ENCODE results near the gene NKX2-4. TPM values are rescaled to one million over a fixed set of nuclear protein-coding genes. Genes with fewer than 3 reads are reported as not detected.

NKX2-4 gene

GRCh38 chr20:21357844-21358243 lies 39.5 kb downstream of the NKX2-4 start:
- Histone ChIP-seq H3K9ac (ENCODE audit: low read depth, low read length) (no peak overlapping the region), H3K36me3 (ENCODE audit: insufficient read depth, low read length) (peaks cover 42% of the 10 kb centered on the region), H3K4me3 (ENCODE audit: low read length) (no peak overlapping the region), H3K9me3 (replicated peaks; ENCODE audit: low read length) (no peaks in the 10 kb centered on the region), H3K4me2 (ENCODE audit: low read length) (no peak overlapping the region), H3K4me1 (ENCODE audit: control insufficient read depth, insufficient read depth, low read length) (peaks cover 17% of the 10 kb centered on the region), H3K27me3 (ENCODE audit: control insufficient read depth, insufficient read depth, low read length) (no peaks in the 10 kb centered on the region)

GRCh38 chr20:21356386-21356785 lies 40.9 kb downstream of the NKX2-4 start:
- H3K4me2 ChIP-seq (ENCODE audit: low read length) = no peak overlapping the region
- H3K9me3 ChIP-seq (replicated peaks; ENCODE audit: low read length) = no peaks in the 10 kb centered on the region
- H3K36me3 ChIP-seq (ENCODE audit: insufficient read depth, low read length) = peaks cover 35% of the 10 kb centered on the region
- H3K9ac ChIP-seq (ENCODE audit: low read depth, low read length) = no peak overlapping the region
- H3K27me3 ChIP-seq (ENCODE audit: control insufficient read depth, insufficient read depth, low read length) = no peaks in the 10 kb centered on the region
- peaks cover 18% of the 10 kb centered on the region for H3K4me1 ChIP-seq (ENCODE audit: control insufficient read depth, insufficient read depth, low read length)
- H3K4me3 ChIP-seq (ENCODE audit: low read length) = no peak overlapping the region

- no peaks in the 10 kb centered on the region for H3K9me3 ChIP-seq (replicated peaks; ENCODE audit: low read length)
- peaks cover 35% of the 10 kb centered on the region for H3K36me3 ChIP-seq (ENCODE audit: insufficient read depth, low read length)
- no peak overlapping the region for H3K9ac ChIP-seq (ENCODE audit: low read depth, low read length)
- no peak overlapping the region for H3K4me2 ChIP-seq (ENCODE audit: low read length)
- H3K4me1 ChIP-seq (ENCODE audit: control insufficient read depth, insufficient read depth, low read length) = peaks cover 15% of the 10 kb centered on the region
- no peaks in the 10 kb centered on the region for H3K27me3 ChIP-seq (ENCODE audit: control insufficient read depth, insufficient read depth, low read length)
- H3K4me3 ChIP-seq (ENCODE audit: low read length) = no peak overlapping the region
Measured at GRCh38 chr20:21355981-21356380, 41.3 kb downstream of the NKX2-4 start.

- Histone ChIP-seq H3K4me3 (ENCODE audit: low read length) (no peak overlapping the region), H3K27me3 (ENCODE audit: control insufficient read depth, insufficient read depth, low read length) (no peaks in the 10 kb centered on the region), H3K4me2 (ENCODE audit: low read length) (no peak overlapping the region), H3K4me1 (ENCODE audit: control insufficient read depth, insufficient read depth, low read length) (peaks cover 9% of the 10 kb centered on the region), H3K36me3 (ENCODE audit: insufficient read depth, low read length) (peaks cover 32% of the 10 kb centered on the region), H3K9me3 (replicated peaks; ENCODE audit: low read length) (no peaks in the 10 kb centered on the region), H3K9ac (ENCODE audit: low read depth, low read length) (no peak overlapping the region)
Measured at GRCh38 chr20:21353236-21353635, 44.1 kb downstream of the NKX2-4 start.

GRCh38 chr20:21352703-21353102 lies 44.6 kb downstream of the NKX2-4 start:
- H3K9ac ChIP-seq (ENCODE audit: low read depth, low read length) = no peak overlapping the region
- H3K36me3 ChIP-seq (ENCODE audit: insufficient read depth, low read length) = peaks cover 29% of the 10 kb centered on the region
- H3K4me2 ChIP-seq (ENCODE audit: low read length) = no peak overlapping the region
- no peaks in the 10 kb centered on the region for H3K9me3 ChIP-seq (replicated peaks; ENCODE audit: low read length)
- H3K4me1 ChIP-seq (ENCODE audit: control insufficient read depth, insufficient read depth, low read length) = peaks cover 9% of the 10 kb centered on the region
- H3K4me3 ChIP-seq (ENCODE audit: low read length) = no peak overlapping the region
- no peaks in the 10 kb centered on the region for H3K27me3 ChIP-seq (ENCODE audit: control insufficient read depth, insufficient read depth, low read length)

Small RNA genes lying within 50 kb of the gene (small RNA-seq; reads per million reads assigned to genes)
- gene RN7SKP140 = not detected
